ENCODE data around the gene PDE12. TPM values are rescaled to one million over a fixed set of nuclear protein-coding genes. Genes with fewer than 3 reads are reported as not detected.
"Not testable (repeated sequence)": the region's sequence is repeated elsewhere in the genome, so short reads cannot be mapped to it uniquely, and the experiment has no call there.

The PDE12 gene
- total RNA-seq, 2 donors from 2014 or later = 24.4 to 34.5 TPM

GRCh38 chr3:57605683-57606082 lies 49.6 kb downstream of the PDE12 start:
- intact Hi-C loops (cut with DNase I) = no loop called here
- Histone ChIP-seq H3K9ac (ENCODE audit: low read depth in 2 of 2, low read length in 2 of 2) (no peak overlapping the region), H3K36me3 (no peaks in the 10 kb centered on the region), H3K27me3 (no peaks in the 10 kb centered on the region), H3K9me3 (no peaks in the 10 kb centered on the region), H3K4me1 (no peaks in the 10 kb centered on the region), H3K4me3 (no peak overlapping the region), H3K27ac (no peak overlapping the region)
- no peak for DNase-seq
- TF ChIP-seq, protein P1, sequence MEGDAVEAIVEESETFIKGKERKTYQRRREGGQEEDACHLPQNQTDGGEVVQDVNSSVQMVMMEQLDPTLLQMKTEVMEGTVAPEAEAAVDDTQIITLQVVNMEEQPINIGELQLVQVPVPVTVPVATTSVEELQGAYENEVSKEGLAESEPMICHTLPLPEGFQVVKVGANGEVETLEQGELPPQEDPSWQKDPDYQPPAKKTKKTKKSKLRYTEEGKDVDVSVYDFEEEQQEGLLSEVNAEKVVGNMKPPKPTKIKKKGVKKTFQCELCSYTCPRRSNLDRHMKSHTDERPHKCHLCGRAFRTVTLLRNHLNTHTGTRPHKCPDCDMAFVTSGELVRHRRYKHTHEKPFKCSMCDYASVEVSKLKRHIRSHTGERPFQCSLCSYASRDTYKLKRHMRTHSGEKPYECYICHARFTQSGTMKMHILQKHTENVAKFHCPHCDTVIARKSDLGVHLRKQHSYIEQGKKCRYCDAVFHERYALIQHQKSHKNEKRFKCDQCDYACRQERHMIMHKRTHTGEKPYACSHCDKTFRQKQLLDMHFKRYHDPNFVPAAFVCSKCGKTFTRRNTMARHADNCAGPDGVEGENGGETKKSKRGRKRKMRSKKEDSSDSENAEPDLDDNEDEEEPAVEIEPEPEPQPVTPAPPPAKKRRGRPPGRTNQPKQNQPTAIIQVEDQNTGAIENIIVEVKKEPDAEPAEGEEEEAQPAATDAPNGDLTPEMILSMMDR (IDR thresholded peaks at IDR 0.05) = no peak

DNA sequence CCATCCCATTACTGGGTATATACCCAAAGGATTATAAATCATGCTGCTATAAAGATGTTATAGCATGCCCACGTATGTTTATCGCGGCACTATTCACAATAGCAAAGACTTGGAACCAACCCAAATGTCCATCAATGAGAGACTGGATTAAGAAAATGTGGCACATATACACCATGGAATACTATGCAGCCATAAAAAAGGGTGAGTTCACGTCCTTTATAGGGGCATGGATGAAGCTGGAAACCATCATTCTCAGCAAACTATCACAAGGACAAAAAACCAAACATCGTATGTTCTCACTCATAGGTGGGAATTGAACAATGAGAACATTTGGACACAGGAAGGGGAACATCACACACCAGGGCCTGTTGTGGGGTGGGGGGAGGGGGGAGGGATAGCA lies 55.8 kb downstream of the PDE12 start:
- H3K4me3 ChIP-seq; H3K4me1 ChIP-seq; intact Hi-C loops (cut with DNase I); H3K27me3 ChIP-seq; H3K27ac ChIP-seq; H3K36me3 ChIP-seq; H3K9ac ChIP-seq (ENCODE audit: low read depth in 2 of 2, low read length in 2 of 2); DNase-seq; H3K9me3 ChIP-seq: not testable (repeated sequence)

GRCh38 chr3:57616233-57616632 lies 60.2 kb downstream of the PDE12 start:
- intact Hi-C loops (cut with DNase I) = no loop called here
- Histone ChIP-seq H3K9me3 (no peaks in the 10 kb centered on the region), H3K27ac (no peak overlapping the region), H3K27me3 (no peaks in the 10 kb centered on the region), H3K36me3 (no peaks in the 10 kb centered on the region), H3K4me1 (no peaks in the 10 kb centered on the region), H3K9ac (ENCODE audit: low read depth in 2 of 2, low read length in 2 of 2) (no peak overlapping the region), H3K4me3 (no peak overlapping the region)
- TF ChIP-seq, protein P1 (IDR thresholded peaks at IDR 0.05) = no peak
- no peak for DNase-seq

Other genes with a start within 250 kb of the PDE12 start
- under 1 TPM; 0.02 to 0.05 TPM for gene DNAH12, start 11.9 kb upstream of the PDE12 start, total RNA-seq
- gene ARF4, start 41.1 kb downstream of the PDE12 start, total RNA-seq = 100 to 1,000 TPM; 213 to 250 TPM
- 10 to 100 TPM; 15.7 to 24.7 TPM for gene DENND6A, start 136.8 kb downstream of the PDE12 start, total RNA-seq
- gene SLMAP, start 200.0 kb downstream of the PDE12 start, total RNA-seq = 100 to 1,000 TPM in 1 of 2 donors, 10 to 100 TPM in 1; 81.1 to 124 TPM